ENCODE results near the gene MAPKAPK2. TPM values are rescaled to one million over a fixed set of nuclear protein-coding genes. Genes with fewer than 3 reads are reported as not detected.
A peak's percentile ranks its signal among the peaks of the same experiment; 100 is the strongest.

MAPKAPK2 gene
- total RNA-seq, 1 experiment from 2014 or later: 98.5 TPM

DNA sequence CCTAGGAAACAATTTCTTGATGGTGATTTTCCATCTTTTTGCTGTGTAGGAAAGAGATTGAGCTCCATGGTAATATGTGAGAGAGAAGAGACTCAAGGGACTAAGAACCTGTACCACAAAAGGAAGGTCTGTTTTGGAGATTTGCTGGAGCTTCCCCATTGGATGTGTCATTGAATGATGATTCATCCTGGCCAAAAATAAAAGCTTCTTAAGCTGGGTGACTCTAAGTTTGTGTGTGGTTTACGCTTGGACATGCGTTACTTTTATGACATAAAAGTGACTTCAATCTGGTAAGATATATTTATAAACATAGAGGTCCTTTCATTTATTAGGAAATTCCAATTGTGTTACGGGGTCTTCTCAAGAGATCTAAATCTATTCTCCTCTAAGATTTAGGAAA, 68.4 kb downstream of the MAPKAPK2 start:
- ATAC-seq (no peak), DNase-seq (peak; percentile 58)
- H3K4me1 ChIP-seq (ENCODE audit: insufficient read depth, low read length): peaks cover 10% of the 10 kb centered on the region
- H3K9ac ChIP-seq (ENCODE audit: low read length): no peak overlapping the region
- no peak overlapping the region for H3K4me2 ChIP-seq (ENCODE audit: low read length)
- H3K27ac ChIP-seq (ENCODE audit: low read length): no peak overlapping the region
- H4K20me1 ChIP-seq (ENCODE audit: low read length): no peaks in the 10 kb centered on the region
- H3K36me3 ChIP-seq (ENCODE audit: low read depth, low read length): no peaks in the 10 kb centered on the region
- no peaks in the 10 kb centered on the region for H3K79me2 ChIP-seq (ENCODE audit: low read length)
- H3K9me2 ChIP-seq (replicated peaks; ENCODE audit: low read length): no peaks in the 10 kb centered on the region
- H3K4me3 ChIP-seq (ENCODE audit: low read length): no peak overlapping the region
- H2AFZ ChIP-seq (ENCODE audit: low read length): no peak overlapping the region
- no peak for TF ChIP-seq EZH2 (IDR thresholded peaks at IDR 0.05; ENCODE audit: low read length, unreplicated experiment)
- TF ChIP-seq, protein P1, sequence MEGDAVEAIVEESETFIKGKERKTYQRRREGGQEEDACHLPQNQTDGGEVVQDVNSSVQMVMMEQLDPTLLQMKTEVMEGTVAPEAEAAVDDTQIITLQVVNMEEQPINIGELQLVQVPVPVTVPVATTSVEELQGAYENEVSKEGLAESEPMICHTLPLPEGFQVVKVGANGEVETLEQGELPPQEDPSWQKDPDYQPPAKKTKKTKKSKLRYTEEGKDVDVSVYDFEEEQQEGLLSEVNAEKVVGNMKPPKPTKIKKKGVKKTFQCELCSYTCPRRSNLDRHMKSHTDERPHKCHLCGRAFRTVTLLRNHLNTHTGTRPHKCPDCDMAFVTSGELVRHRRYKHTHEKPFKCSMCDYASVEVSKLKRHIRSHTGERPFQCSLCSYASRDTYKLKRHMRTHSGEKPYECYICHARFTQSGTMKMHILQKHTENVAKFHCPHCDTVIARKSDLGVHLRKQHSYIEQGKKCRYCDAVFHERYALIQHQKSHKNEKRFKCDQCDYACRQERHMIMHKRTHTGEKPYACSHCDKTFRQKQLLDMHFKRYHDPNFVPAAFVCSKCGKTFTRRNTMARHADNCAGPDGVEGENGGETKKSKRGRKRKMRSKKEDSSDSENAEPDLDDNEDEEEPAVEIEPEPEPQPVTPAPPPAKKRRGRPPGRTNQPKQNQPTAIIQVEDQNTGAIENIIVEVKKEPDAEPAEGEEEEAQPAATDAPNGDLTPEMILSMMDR (conservative IDR thresholded peaks at IDR 0.05; ENCODE audit: low read depth, low read length): no peak
- TF ChIP-seq EZH2phosphoT487 (IDR thresholded peaks at IDR 0.05; ENCODE audit: borderline replicate concordance, low read length): no peak
- intact Hi-C loops (cut with micrococcal nuclease): no loop called here
- peaks cover 14% of the 10 kb centered on the region for H3K27me3 ChIP-seq (ENCODE audit: low read length)
- CTCF ChIA-PET: no interaction called here
- POLR2A ChIA-PET (ENCODE audit: unreplicated experiment): no interaction called here
- no TSS peak for BruUV-seq (replicated peaks)
- H3K9me3 ChIP-seq (ENCODE audit: low read length): no peaks in the 10 kb centered on the region
- H3F3A ChIP-seq (ENCODE audit: low read length, unreplicated experiment): no peaks in the 10 kb centered on the region

DNA sequence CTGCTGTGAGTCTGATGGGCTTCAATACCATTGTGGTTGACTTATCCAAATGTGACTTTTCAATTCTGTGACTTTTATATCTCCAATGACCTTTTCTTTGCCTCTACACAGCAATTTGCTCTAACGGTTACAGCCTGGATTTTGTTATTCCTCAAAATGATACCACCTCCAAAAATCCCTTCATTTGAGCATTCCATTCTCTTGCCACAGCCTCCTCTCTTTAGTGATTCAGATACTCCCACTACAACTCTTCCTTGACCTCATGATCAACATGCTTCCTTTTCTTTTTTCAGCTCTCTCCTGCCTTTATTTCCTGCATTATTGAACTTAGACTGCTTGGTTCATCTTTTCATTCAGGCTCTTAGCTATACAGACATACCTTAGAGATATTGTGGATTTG, 69.3 kb downstream of the MAPKAPK2 start:
- Histone ChIP-seq H3K9me3 (ENCODE audit: low read length) (no peaks in the 10 kb centered on the region), H3F3A (ENCODE audit: low read length, unreplicated experiment) (no peaks in the 10 kb centered on the region), H3K9me2 (replicated peaks; ENCODE audit: low read length) (no peaks in the 10 kb centered on the region), H3K9ac (ENCODE audit: low read length) (no peak overlapping the region), H3K4me2 (ENCODE audit: low read length) (no peak overlapping the region), H3K4me3 (ENCODE audit: low read length) (no peak overlapping the region), H3K79me2 (ENCODE audit: low read length) (no peaks in the 10 kb centered on the region), H3K27me3 (ENCODE audit: low read length) (peaks cover 14% of the 10 kb centered on the region), H2AFZ (ENCODE audit: low read length) (no peak overlapping the region), H3K4me1 (ENCODE audit: insufficient read depth, low read length) (peaks cover 10% of the 10 kb centered on the region), H3K27ac (ENCODE audit: low read length) (no peak overlapping the region), H3K36me3 (ENCODE audit: low read depth, low read length) (no peaks in the 10 kb centered on the region), H4K20me1 (ENCODE audit: low read length) (no peaks in the 10 kb centered on the region)
- no peak for DNase-seq
- POLR2A ChIA-PET (ENCODE audit: unreplicated experiment): no interaction called here
- no peak for ATAC-seq
- BruUV-seq (replicated peaks): no TSS peak
- CTCF ChIA-PET: no interaction called here
- TF ChIP-seq EZH2 (IDR thresholded peaks at IDR 0.05; ENCODE audit: low read length, unreplicated experiment): no peak
- TF ChIP-seq, protein P1 (conservative IDR thresholded peaks at IDR 0.05; ENCODE audit: low read depth, low read length): no peak
- TF ChIP-seq EZH2phosphoT487 (IDR thresholded peaks at IDR 0.05; ENCODE audit: borderline replicate concordance, low read length): no peak
- intact Hi-C loops (cut with micrococcal nuclease): no loop called here

DNA sequence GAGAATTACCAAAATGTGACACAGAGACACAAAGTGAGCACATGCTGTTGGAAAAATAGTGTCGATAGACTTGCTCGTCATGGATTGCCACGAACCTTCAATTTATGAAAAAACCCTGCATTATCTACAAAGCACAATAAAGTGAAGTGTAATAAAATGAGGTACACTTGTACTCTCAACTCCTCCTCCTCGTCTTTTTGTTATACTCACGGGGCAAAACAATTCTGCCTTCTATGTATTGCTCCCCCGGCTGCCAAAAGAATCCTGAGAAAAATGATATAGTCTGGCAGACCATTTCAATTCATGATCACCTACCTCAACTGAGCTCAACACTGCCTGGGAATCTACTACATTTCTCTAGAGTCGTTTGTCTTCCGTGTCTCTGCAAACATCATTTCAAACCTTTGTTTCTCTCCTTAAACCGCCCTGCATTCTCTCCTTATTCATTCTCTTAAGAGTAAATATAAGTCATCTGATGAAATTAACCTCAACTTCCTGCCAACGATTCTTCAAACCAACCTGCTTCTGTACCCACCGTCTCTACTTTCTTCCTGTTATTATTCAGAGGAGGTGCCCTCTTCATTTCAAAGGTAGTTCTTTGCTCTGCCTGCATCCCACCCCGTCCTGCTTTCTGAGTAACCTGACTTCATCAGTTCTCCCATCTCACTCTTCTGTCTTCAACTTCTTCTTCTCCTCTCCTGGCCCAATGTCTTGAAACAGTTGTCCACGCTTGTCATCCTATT, 73.0 kb downstream of the MAPKAPK2 start:
- DNase-seq (peak; percentile 76), ATAC-seq (peak; percentile 78)
- no TSS peak for BruUV-seq (replicated peaks)
- TF ChIP-seq EZH2 (IDR thresholded peaks at IDR 0.05; ENCODE audit: low read length, unreplicated experiment) (no peak), EZH2phosphoT487 (IDR thresholded peaks at IDR 0.05; ENCODE audit: borderline replicate concordance, low read length) (no peak)
- TF ChIP-seq, protein P1 (conservative IDR thresholded peaks at IDR 0.05; ENCODE audit: low read depth, low read length): no peak
- Histone ChIP-seq H2AFZ (ENCODE audit: low read length) (peak overlapping the region; percentile 11; the same call in 1 of the 2 replicates), H3K9me2 (replicated peaks; ENCODE audit: low read length) (no peaks in the 10 kb centered on the region), H3K27me3 (ENCODE audit: low read length) (peaks cover 23% of the 10 kb centered on the region), H3K4me3 (ENCODE audit: low read length) (no peak overlapping the region), H3K9ac (ENCODE audit: low read length) (no peak overlapping the region), H3K4me1 (ENCODE audit: insufficient read depth, low read length) (peaks cover 10% of the 10 kb centered on the region), H3K27ac (ENCODE audit: low read length) (no peak overlapping the region), H3K9me3 (ENCODE audit: low read length) (no peaks in the 10 kb centered on the region), H4K20me1 (ENCODE audit: low read length) (no peaks in the 10 kb centered on the region), H3K4me2 (ENCODE audit: low read length) (peak overlapping the region; percentile 23), H3F3A (ENCODE audit: low read length, unreplicated experiment) (no peaks in the 10 kb centered on the region), H3K79me2 (ENCODE audit: low read length) (no peaks in the 10 kb centered on the region), H3K36me3 (ENCODE audit: low read depth, low read length) (no peaks in the 10 kb centered on the region)
- ChIA-PET POLR2A (ENCODE audit: unreplicated experiment) (interaction anchor here (0.6 kb wide), 1 partner anchor 138 kb away, joined by 4 read pairs; no protein-coding TSS in a partner anchor), CTCF (interaction anchor here (0.6 kb wide), 1 partner anchor 145 kb away, joined by 3 read pairs; no protein-coding TSS in a partner anchor)
- intact Hi-C loops (cut with micrococcal nuclease): no loop called here
